Anterior cingulate cortex (tissue), 58 donors: ENCODE measurements around the gene RBFOX2.
"Not testable (repeated sequence)": the region's sequence is repeated elsewhere in the genome, so short reads cannot be mapped to it uniquely, and the experiment has no call there.

ENCODE experiments used
- DNase-seq, 58 donors: peaks; one replicate each; lab custom pipeline; 2025; lab: John Stamatoyannopoulos, UW

The RBFOX2 gene

GRCh38 chr22:35841907-35842518 is 186.6 kb downstream of the RBFOX2 start:
- DNase-seq, result no peak

DNA sequence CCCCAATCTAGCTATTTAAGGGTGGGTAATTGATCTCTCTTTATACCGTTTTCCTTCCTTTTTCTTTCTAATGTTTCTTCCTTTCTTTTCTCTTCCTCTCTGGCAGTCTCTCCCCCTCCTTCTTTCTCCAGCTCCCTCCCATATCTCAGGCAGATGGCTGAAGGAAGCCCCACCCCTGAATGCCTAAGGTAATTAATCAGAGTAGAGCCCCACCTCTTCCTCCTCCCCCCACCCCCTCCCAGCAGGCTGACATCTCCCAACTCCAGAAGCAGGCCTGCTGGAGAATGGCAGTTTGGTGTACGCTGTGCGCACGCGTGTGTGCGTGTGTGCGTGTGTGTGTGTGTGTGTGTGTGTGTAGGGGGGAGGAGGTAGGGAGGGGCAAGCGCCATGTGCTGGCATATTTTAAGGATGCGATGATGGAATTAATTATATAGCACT is 188.3 kb downstream of the RBFOX2 start:
- DNase-seq, result peak in 49 of 58 donors; percentile 10 to 85 (median 54)

- no peak for DNase-seq
Observed at GRCh38 chr22:35839841-35840301, 188.8 kb downstream of the RBFOX2 start.

- DNase-seq, result peak in 14 of 58 donors; percentile 1 to 39 (median 16)
Observed at GRCh38 chr22:35838855-35839576, 189.6 kb downstream of the RBFOX2 start.

- DNase-seq, result no peak
Observed at GRCh38 chr22:35837101-35837727, 191.4 kb downstream of the RBFOX2 start.

GRCh38 chr22:35835998-35836691 is 192.5 kb downstream of the RBFOX2 start:
- peak in 23 of 58 donors; percentile 4 to 59 (median 20) for DNase-seq

DNA sequence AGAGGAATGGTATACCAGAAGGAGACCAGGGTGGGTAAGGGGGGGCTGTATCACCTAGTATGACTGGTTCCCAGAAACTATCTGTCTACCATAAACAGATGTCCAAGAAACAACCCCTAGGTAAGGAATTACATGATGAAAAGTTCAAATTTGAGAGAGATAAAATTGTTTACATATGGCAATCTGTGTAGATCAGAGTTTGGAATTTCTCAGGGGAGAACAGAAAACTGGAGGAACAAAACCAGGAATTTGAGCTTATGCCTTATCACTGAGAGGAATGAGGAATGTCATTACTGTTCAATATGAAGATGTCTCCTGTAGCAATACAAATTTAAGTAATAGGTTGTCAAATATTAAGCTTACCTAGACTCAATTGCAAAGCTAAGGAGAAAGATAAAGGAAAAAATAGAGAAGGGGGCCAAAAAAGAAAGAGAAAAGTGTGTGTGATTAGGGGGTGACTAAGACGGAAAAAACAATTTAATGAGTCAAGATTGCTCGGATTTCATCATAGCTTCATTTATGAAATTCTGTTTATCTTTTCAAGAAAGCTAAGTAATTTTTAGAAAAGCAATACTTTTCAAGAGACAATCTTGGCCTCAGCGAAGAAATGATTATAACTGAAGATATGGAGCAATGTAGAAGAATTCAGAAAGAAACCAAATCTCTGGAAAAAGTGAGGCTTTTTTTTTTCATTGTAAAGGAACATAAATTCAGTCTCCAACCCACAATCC is 193.2 kb downstream of the RBFOX2 start:
- DNase-seq, result no peak

- no peak for DNase-seq
Observed at GRCh38 chr22:35834061-35834460, 194.6 kb downstream of the RBFOX2 start.

- no peak for DNase-seq
Observed at GRCh38 chr22:35830305-35830704, 198.3 kb downstream of the RBFOX2 start.

DNA sequence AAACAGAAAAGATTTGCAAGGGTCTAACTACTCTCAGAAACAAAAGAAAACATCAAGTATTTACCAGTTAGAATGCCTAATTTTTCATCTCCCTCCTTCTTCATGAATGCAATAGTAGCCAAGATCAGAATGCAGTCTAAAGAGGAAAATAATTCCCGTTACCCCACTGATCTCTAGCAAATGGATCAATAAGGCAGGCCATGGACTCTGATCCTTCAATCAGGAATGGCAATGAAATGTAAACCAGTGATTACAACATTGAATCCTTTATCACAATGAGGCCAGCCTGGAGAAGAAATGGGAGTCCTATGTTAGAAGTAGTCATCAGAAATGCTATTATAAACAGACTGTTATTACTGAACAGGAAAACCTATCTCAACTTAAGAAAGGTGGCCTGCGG is 204.4 kb downstream of the RBFOX2 start:
- no peak for DNase-seq

- DNase-seq, result no peak
Observed at GRCh38 chr22:35821654-35822053, 207.0 kb downstream of the RBFOX2 start.

DNA sequence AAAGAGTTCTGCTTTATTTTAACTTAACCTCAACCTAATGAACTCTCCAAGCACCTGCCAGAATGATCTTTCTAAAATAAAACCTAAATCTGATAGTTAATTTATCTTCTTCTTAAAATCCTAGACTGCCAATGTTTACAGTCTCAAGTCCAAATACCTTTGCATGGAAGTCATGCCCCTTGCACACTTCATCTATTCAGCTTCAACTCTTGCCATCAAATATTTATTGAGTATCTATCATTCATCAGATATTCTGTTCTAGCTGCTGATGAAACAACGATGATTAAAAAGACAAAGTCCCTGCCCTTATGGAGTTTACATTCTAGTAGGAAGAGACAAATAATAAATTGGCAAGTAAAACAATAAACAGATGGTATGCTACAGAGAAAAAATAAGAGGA is 209.2 kb downstream of the RBFOX2 start:
- no peak for DNase-seq

- no peak for DNase-seq
Observed at GRCh38 chr22:35818897-35819296, 209.7 kb downstream of the RBFOX2 start.

DNA sequence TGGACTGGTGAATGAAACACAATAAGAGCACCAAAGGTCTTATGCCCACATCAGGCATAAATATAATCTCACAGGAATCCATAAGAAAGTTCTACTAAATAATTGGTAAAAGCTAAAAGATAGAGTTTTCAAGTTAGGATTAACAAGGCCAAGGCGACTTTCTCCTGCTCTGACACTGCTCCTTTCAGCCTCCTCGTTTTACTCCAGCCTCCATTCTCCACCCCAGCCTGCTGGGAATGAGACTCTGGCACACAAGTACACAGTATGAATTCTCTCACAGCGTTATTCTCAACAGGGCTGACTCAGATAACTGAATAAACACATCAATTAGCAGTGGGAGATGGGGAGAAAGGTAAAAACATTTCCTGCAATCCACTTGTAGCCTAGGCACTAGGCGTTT is 216.0 kb downstream of the RBFOX2 start:
- DNase-seq, result no peak

- DNase-seq, result no peak
Observed at GRCh38 chr22:35811670-35812069, 217.0 kb downstream of the RBFOX2 start.

GRCh38 chr22:35809816-35810215 is 218.8 kb downstream of the RBFOX2 start:
- DNase-seq, result no peak

GRCh38 chr22:35808377-35808776 is 220.2 kb downstream of the RBFOX2 start:
- DNase-seq, result no peak

GRCh38 chr22:35806668-35807067 is 222.0 kb downstream of the RBFOX2 start:
- not testable (repeated sequence) for DNase-seq

- DNase-seq, result no peak
Observed at GRCh38 chr22:35805466-35805865, 223.2 kb downstream of the RBFOX2 start.

- DNase-seq, result no peak
Observed at GRCh38 chr22:35804421-35804820, 224.2 kb downstream of the RBFOX2 start.
